ENCODE data around the gene BMP8A. TPM values are rescaled to one million over a fixed set of nuclear protein-coding genes. Genes with fewer than 3 reads are reported as not detected.

Gene BMP8A
- total RNA-seq, 2 donors from 2014 or later: 0.35 to 0.38 TPM

- Mint-ChIP-seq H3K27ac (peak overlapping the region; percentile 48), H3K4me3 (no peak overlapping the region), H3K4me1 (ENCODE audit: low read depth) (peaks cover 21% of the 10 kb centered on the region), H3K9me3 (no peaks in the 10 kb centered on the region), H3K27me3 (ENCODE audit: low read depth) (no peaks in the 10 kb centered on the region), H3K36me3 (ENCODE audit: insufficient read depth in 2 of 2) (peaks cover 25 to 65% of the 10 kb centered on the region in 2 donors)
- ATAC-seq (replicated peaks in 1 of 2): no peak
- no peak for DNase-seq
Observed at GRCh38 chr1:39563669-39564068, 72.2 kb downstream of the BMP8A start.

GRCh38 chr1:39564340-39564739 is 72.9 kb downstream of the BMP8A start:
- DNase-seq (no peak), ATAC-seq (replicated peaks in 1 of 2) (no peak)
- peaks cover 23% of the 10 kb centered on the region for H3K4me1 Mint-ChIP-seq (ENCODE audit: low read depth)
- H3K27ac Mint-ChIP-seq: no peak overlapping the region
- H3K9me3 Mint-ChIP-seq: no peaks in the 10 kb centered on the region
- H3K4me3 Mint-ChIP-seq: no peak overlapping the region
- H3K36me3 Mint-ChIP-seq (ENCODE audit: insufficient read depth in 2 of 2): peaks cover 24 to 64% of the 10 kb centered on the region in 2 donors
- no peaks in the 10 kb centered on the region for H3K27me3 Mint-ChIP-seq (ENCODE audit: low read depth)

GRCh38 chr1:39564941-39565340 is 73.5 kb downstream of the BMP8A start:
- H3K27me3 Mint-ChIP-seq (ENCODE audit: low read depth): no peaks in the 10 kb centered on the region
- H3K9me3 Mint-ChIP-seq: no peaks in the 10 kb centered on the region
- no peak overlapping the region for H3K4me3 Mint-ChIP-seq
- DNase-seq (no peak), ATAC-seq (replicated peaks in 1 of 2) (no peak)
- peaks cover 20% of the 10 kb centered on the region for H3K4me1 Mint-ChIP-seq (ENCODE audit: low read depth)
- no peak overlapping the region for H3K27ac Mint-ChIP-seq
- peaks cover 24 to 64% of the 10 kb centered on the region in 2 donors for H3K36me3 Mint-ChIP-seq (ENCODE audit: insufficient read depth in 2 of 2)

- ATAC-seq (replicated peaks in 1 of 2) (no peak), DNase-seq (no peak)
- peaks cover 27% of the 10 kb centered on the region for H3K4me1 Mint-ChIP-seq (ENCODE audit: low read depth)
- H3K4me3 Mint-ChIP-seq: no peak overlapping the region
- H3K36me3 Mint-ChIP-seq (ENCODE audit: insufficient read depth in 2 of 2): peaks cover 22 to 62% of the 10 kb centered on the region in 2 donors
- peak overlapping the region; percentile 81 for H3K27ac Mint-ChIP-seq
- no peaks in the 10 kb centered on the region for H3K9me3 Mint-ChIP-seq
- no peaks in the 10 kb centered on the region for H3K27me3 Mint-ChIP-seq (ENCODE audit: low read depth)
Observed at GRCh38 chr1:39566441-39567137, 75.2 kb downstream of the BMP8A start.

- Mint-ChIP-seq H3K4me1 (ENCODE audit: low read depth) (peaks cover 34% of the 10 kb centered on the region), H3K9me3 (no peaks in the 10 kb centered on the region), H3K4me3 (no peak overlapping the region), H3K36me3 (ENCODE audit: insufficient read depth in 2 of 2) (peaks cover 17 to 60% of the 10 kb centered on the region in 2 donors), H3K27ac (no peak overlapping the region), H3K27me3 (ENCODE audit: low read depth) (no peaks in the 10 kb centered on the region)
- DNase-seq (no peak), ATAC-seq (replicated peaks in 1 of 2) (no peak)
Observed at GRCh38 chr1:39567302-39567701, 75.9 kb downstream of the BMP8A start.

- no peaks in the 10 kb centered on the region for H3K9me3 Mint-ChIP-seq
- H3K4me3 Mint-ChIP-seq: no peak overlapping the region
- H3K27me3 Mint-ChIP-seq (ENCODE audit: low read depth): no peaks in the 10 kb centered on the region
- H3K4me1 Mint-ChIP-seq (ENCODE audit: low read depth): peaks cover 44% of the 10 kb centered on the region
- DNase-seq (no peak), ATAC-seq (replicated peaks in 1 of 2) (no peak)
- peaks cover 13 to 57% of the 10 kb centered on the region in 2 donors for H3K36me3 Mint-ChIP-seq (ENCODE audit: insufficient read depth in 2 of 2)
- peak overlapping the region; percentile 82 for H3K27ac Mint-ChIP-seq
Observed at GRCh38 chr1:39568208-39568607, 76.8 kb downstream of the BMP8A start.

- Mint-ChIP-seq H3K4me3 (no peak overlapping the region), H3K4me1 (ENCODE audit: low read depth) (peaks cover 52% of the 10 kb centered on the region)
- no peak for ATAC-seq (replicated peaks in 1 of 2)
Observed at GRCh38 chr1:39569034-39569433, 77.6 kb downstream of the BMP8A start.

GRCh38 chr1:39570477-39571177 is 79.2 kb downstream of the BMP8A start:
- H3K27ac Mint-ChIP-seq: peak overlapping the region; percentile 2
- peaks cover 16 to 61% of the 10 kb centered on the region in 2 donors for H3K36me3 Mint-ChIP-seq (ENCODE audit: insufficient read depth in 2 of 2)
- no peak overlapping the region for H3K4me3 Mint-ChIP-seq
- H3K9me3 Mint-ChIP-seq: no peaks in the 10 kb centered on the region
- DNase-seq (no peak), ATAC-seq (replicated peaks in 1 of 2) (no peak)
- H3K4me1 Mint-ChIP-seq (ENCODE audit: low read depth): peaks cover 67% of the 10 kb centered on the region
- H3K27me3 Mint-ChIP-seq (ENCODE audit: low read depth): no peaks in the 10 kb centered on the region

More at GRCh38 chr1:39569034-39569433, 77.6 kb downstream of the BMP8A start:
- H3K9me3 Mint-ChIP-seq: no peaks in the 10 kb centered on the region
- no peak for DNase-seq
- no peaks in the 10 kb centered on the region for H3K27me3 Mint-ChIP-seq (ENCODE audit: low read depth)
- H3K36me3 Mint-ChIP-seq (ENCODE audit: insufficient read depth in 2 of 2): peaks cover 13 to 51% of the 10 kb centered on the region in 2 donors
- peak overlapping the region; percentile 82 for H3K27ac Mint-ChIP-seq

GRCh38 chr1:39571178-39571483 is 79.7 kb downstream of the BMP8A start:
- H3K9me3 Mint-ChIP-seq: no peaks in the 10 kb centered on the region
- H3K4me1 Mint-ChIP-seq (ENCODE audit: low read depth): peaks cover 67% of the 10 kb centered on the region
- DNase-seq (no peak), ATAC-seq (replicated peaks in 1 of 2) (no peak)
- peaks cover 16 to 56% of the 10 kb centered on the region in 2 donors for H3K36me3 Mint-ChIP-seq (ENCODE audit: insufficient read depth in 2 of 2)
- H3K4me3 Mint-ChIP-seq: no peak overlapping the region
- no peaks in the 10 kb centered on the region for H3K27me3 Mint-ChIP-seq (ENCODE audit: low read depth)
- H3K27ac Mint-ChIP-seq: no peak overlapping the region

- no peak for DNase-seq
- H3K36me3 Mint-ChIP-seq (ENCODE audit: insufficient read depth in 2 of 2): peaks cover 9 to 45% of the 10 kb centered on the region in 2 donors
- H3K27me3 Mint-ChIP-seq (ENCODE audit: low read depth): no peaks in the 10 kb centered on the region
- H3K4me1 Mint-ChIP-seq (ENCODE audit: low read depth): peaks cover 58% of the 10 kb centered on the region
- peak in 1 of 2 donors; percentile 17 for ATAC-seq (replicated peaks in 1 of 2)
- no peaks in the 10 kb centered on the region for H3K9me3 Mint-ChIP-seq
- peak overlapping the region; percentile 77 for H3K27ac Mint-ChIP-seq
- H3K4me3 Mint-ChIP-seq: peak overlapping the region; percentile 93 to 96
Observed at GRCh38 chr1:39572379-39573096, 81.1 kb downstream of the BMP8A start.

GRCh38 chr1:39573097-39573465 is 81.6 kb downstream of the BMP8A start:
- Mint-ChIP-seq H3K4me1 (ENCODE audit: low read depth) (peaks cover 58% of the 10 kb centered on the region), H3K9me3 (no peaks in the 10 kb centered on the region), H3K27me3 (ENCODE audit: low read depth) (no peaks in the 10 kb centered on the region), H3K27ac (peak overlapping the region; percentile 77), H3K36me3 (ENCODE audit: insufficient read depth in 2 of 2) (peaks cover 9 to 43% of the 10 kb centered on the region in 2 donors), H3K4me3 (peak overlapping the region; percentile 93 to 96)
- no peak for ATAC-seq (replicated peaks in 1 of 2)
- no peak for DNase-seq

- Mint-ChIP-seq H3K27ac (peak overlapping the region; percentile 27), H3K27me3 (ENCODE audit: low read depth) (no peaks in the 10 kb centered on the region), H3K4me1 (ENCODE audit: low read depth) (peaks cover 50% of the 10 kb centered on the region), H3K4me3 (peak overlapping the region; percentile 93 to 96), H3K9me3 (no peaks in the 10 kb centered on the region), H3K36me3 (ENCODE audit: insufficient read depth in 2 of 2) (peaks cover 7 to 35% of the 10 kb centered on the region in 2 donors)
- DNase-seq (no peak), ATAC-seq (replicated peaks in 1 of 2) (no peak)
Observed at GRCh38 chr1:39573736-39574624, 82.5 kb downstream of the BMP8A start.
